GM12801 (cell line): Measurements from ENCODE around the gene GCH1.

Experiments used
- TF ChIP-seq, protein P1 (sequence below): IDR thresholded peaks from one replicate; pipeline ENCODE4 v1.5.1; 2011; ENCODE audit warnings: control low read depth; ENCODE audit not compliant: insufficient read length; ENCODE audit errors: extremely low read depth

GCH1 gene

GRCh38 chr14:54798465-54799124 is 104.0 kb downstream of the GCH1 start:
- TF ChIP-seq, protein P1, sequence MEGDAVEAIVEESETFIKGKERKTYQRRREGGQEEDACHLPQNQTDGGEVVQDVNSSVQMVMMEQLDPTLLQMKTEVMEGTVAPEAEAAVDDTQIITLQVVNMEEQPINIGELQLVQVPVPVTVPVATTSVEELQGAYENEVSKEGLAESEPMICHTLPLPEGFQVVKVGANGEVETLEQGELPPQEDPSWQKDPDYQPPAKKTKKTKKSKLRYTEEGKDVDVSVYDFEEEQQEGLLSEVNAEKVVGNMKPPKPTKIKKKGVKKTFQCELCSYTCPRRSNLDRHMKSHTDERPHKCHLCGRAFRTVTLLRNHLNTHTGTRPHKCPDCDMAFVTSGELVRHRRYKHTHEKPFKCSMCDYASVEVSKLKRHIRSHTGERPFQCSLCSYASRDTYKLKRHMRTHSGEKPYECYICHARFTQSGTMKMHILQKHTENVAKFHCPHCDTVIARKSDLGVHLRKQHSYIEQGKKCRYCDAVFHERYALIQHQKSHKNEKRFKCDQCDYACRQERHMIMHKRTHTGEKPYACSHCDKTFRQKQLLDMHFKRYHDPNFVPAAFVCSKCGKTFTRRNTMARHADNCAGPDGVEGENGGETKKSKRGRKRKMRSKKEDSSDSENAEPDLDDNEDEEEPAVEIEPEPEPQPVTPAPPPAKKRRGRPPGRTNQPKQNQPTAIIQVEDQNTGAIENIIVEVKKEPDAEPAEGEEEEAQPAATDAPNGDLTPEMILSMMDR: no peak

DNA sequence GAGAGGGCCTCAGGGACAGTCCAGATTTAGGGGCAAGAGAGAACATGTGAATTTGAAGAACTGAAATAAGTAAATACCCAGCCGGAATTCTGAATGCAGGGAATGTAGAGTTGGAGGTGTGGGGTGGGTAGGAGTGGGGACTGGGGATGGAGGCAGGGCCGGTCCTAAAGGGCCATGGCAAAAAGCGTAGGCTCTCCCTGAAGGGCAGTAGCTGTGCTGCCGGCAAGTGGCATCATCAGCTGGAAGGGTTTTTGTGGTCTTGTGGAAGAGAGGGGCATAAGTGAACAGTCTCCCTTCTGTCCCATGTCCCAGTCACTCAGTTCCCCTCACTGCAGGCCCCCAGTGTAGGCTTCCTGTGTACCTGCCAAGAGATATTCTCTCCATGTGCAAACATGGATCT is 104.6 kb downstream of the GCH1 start:
- TF ChIP-seq, protein P1: no peak

- TF ChIP-seq, protein P1: no peak
Measured at GRCh38 chr14:54797556-54797955, 105.1 kb downstream of the GCH1 start.

GRCh38 chr14:54796961-54797360 is 105.7 kb downstream of the GCH1 start:
- TF ChIP-seq, protein P1: no peak

- TF ChIP-seq, protein P1: no peak
Measured at GRCh38 chr14:54794796-54795195, 107.8 kb downstream of the GCH1 start.

GRCh38 chr14:54794159-54794558 is 108.5 kb downstream of the GCH1 start:
- TF ChIP-seq, protein P1: no peak

DNA sequence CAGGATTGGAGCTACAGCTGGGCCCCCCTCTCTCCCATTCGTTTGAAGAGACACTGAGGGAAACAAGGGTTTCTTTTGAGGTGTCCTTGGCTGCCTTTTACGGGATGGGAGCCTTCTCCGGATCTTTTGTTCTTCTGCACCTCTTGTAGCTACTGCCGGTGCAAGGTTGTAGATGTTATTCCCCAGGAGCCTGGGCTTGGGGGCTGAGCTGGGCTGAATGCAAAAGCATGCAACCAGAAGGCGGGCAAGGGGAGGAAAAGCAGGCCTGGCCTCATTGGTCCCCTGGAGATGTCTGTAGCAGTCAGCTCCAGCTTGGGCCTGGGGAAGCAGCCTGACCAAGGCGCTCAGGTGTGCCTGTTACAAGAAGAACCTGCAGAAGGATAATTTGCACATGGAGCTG is 110.3 kb downstream of the GCH1 start:
- TF ChIP-seq, protein P1: no peak
